Fibroblast of upper back skin (primary cell): ENCODE results near the gene PNKD.

ENCODE experiments used
- DNase-seq: peaks from one replicate; pipeline ENCODE4 v3.0.0-alpha.2; 2013

PNKD gene

GRCh38 chr2:218269900-218270720 lies at the start of gene PNKD, which contains the start of gene AAMP:
TSS of gene PNKD (plus strand) at chr2:218270519. CDS start at chr2:218270536, 17 bp downstream.
TSS of gene AAMP (minus strand) at chr2:218270137. CDS start at chr2:218270086, 51 bp downstream.
- peak; percentile 100 for DNase-seq

- no peak for DNase-seq
Observed at GRCh38 chr2:218221000-218221399, 49.3 kb upstream of the PNKD start.

GRCh38 chr2:218223046-218223445 lies 47.3 kb upstream of the PNKD start:
- DNase-seq: no peak

- DNase-seq: no peak
Observed at GRCh38 chr2:218224186-218224585, 46.1 kb upstream of the PNKD start.

GRCh38 chr2:218226903-218227302 lies 43.4 kb upstream of the PNKD start:
- DNase-seq: no peak

- no peak for DNase-seq
Observed at GRCh38 chr2:218228366-218229090, 41.8 kb upstream of the PNKD start.

GRCh38 chr2:218229239-218229638 lies 41.1 kb upstream of the PNKD start:
- peak; percentile 88 for DNase-seq

- DNase-seq: no peak
Observed at GRCh38 chr2:218229851-218230250, 40.5 kb upstream of the PNKD start.

- DNase-seq: no peak
Observed at GRCh38 chr2:218230882-218231281, 39.4 kb upstream of the PNKD start.

GRCh38 chr2:218233543-218233942 lies 36.8 kb upstream of the PNKD start:
- DNase-seq: no peak

- DNase-seq: no peak
Observed at GRCh38 chr2:218234521-218234920, 35.8 kb upstream of the PNKD start.

GRCh38 chr2:218235017-218235416 lies 35.3 kb upstream of the PNKD start:
- no peak for DNase-seq

- DNase-seq: no peak
Observed at GRCh38 chr2:218236829-218237228, 33.5 kb upstream of the PNKD start.

- no peak for DNase-seq
Observed at GRCh38 chr2:218238887-218239286, 31.4 kb upstream of the PNKD start.

- DNase-seq: no peak
Observed at GRCh38 chr2:218244204-218244603, 26.1 kb upstream of the PNKD start.

GRCh38 chr2:218244665-218245064 lies 25.7 kb upstream of the PNKD start:
- no peak for DNase-seq

GRCh38 chr2:218245214-218245613 lies 25.1 kb upstream of the PNKD start:
- DNase-seq: no peak

GRCh38 chr2:218249691-218250090 lies 20.6 kb upstream of the PNKD start:
- no peak for DNase-seq

- DNase-seq: no peak
Observed at GRCh38 chr2:218252509-218253231, 17.6 kb upstream of the PNKD start.

GRCh38 chr2:218253232-218253625 lies 17.1 kb upstream of the PNKD start:
- DNase-seq: no peak

GRCh38 chr2:218255446-218255845 lies 14.9 kb upstream of the PNKD start:
- peak; percentile 45 for DNase-seq

- no peak for DNase-seq
Observed at GRCh38 chr2:218256612-218257350, 13.5 kb upstream of the PNKD start.
